ENCODE data around the gene MAP3K10. TPM values are rescaled to one million over a fixed set of nuclear protein-coding genes. Genes with fewer than 3 reads are reported as not detected.

The MAP3K10 gene
- total RNA-seq, 2 donors from 2014 or later, result 35.2 to 39.3 TPM

DNA sequence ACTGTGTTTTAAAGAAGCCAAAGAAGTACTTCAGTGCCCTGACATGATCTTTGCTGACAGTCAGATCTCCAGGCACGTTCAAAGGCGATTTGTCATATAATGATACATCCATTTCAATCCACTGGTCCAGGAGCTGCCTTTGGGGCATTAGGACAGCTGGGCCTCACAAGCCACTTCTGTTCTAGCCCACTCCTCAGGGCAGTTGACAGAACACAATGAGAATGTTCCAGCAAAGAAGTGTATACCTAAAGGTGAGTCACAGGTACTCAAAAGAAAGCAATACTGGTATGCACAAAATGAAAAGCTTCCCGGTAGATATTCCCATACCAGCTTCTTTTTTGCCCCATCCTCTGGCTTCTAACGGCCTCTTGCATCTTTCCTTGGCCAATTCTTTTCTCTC is 12.5 kb upstream of the MAP3K10 start:
- Histone ChIP-seq H3K9me3 (ENCODE audit: control insufficient read depth, low read length) (no peaks in the 10 kb centered on the region), H3K36me3 (ENCODE audit: control insufficient read depth, insufficient read depth, low read length) (no peaks in the 10 kb centered on the region), H3K4me1 (ENCODE audit: control insufficient read depth, insufficient read depth, low read length) (no peaks in the 10 kb centered on the region), H3K9ac (ENCODE audit: extremely low read depth, low read length, poor library complexity, severe bottlenecking) (no peak overlapping the region), H3K27ac (ENCODE audit: low read depth, low read length) (no peak overlapping the region), H3K27me3 (ENCODE audit: control insufficient read depth, insufficient read depth, low read length, poor library complexity, severe bottlenecking) (no peaks in the 10 kb centered on the region), H3K4me3 (ENCODE audit: low read length) (no peak overlapping the region)
- Mint-ChIP-seq H3K4me1 (no peaks in the 10 kb centered on the region), H3K9me3 (peaks cover 6% of the 10 kb centered on the region), H3K4me3 (no peak overlapping the region), H3K27ac (no peak overlapping the region), H3K36me3 (ENCODE audit: low read depth) (no peaks in the 10 kb centered on the region), H3K27me3 (ENCODE audit: insufficient read depth) (no peaks in the 10 kb centered on the region)
- WGBS, 2 experiments (ENCODE audit: insufficient coverage in 1 of 2, insufficient read length in 1 of 2), result 83 to 90% methylated on average over 4 of the region's 4 CpGs
- DNase-seq, result no peak
- TF ChIP-seq, protein P1, sequence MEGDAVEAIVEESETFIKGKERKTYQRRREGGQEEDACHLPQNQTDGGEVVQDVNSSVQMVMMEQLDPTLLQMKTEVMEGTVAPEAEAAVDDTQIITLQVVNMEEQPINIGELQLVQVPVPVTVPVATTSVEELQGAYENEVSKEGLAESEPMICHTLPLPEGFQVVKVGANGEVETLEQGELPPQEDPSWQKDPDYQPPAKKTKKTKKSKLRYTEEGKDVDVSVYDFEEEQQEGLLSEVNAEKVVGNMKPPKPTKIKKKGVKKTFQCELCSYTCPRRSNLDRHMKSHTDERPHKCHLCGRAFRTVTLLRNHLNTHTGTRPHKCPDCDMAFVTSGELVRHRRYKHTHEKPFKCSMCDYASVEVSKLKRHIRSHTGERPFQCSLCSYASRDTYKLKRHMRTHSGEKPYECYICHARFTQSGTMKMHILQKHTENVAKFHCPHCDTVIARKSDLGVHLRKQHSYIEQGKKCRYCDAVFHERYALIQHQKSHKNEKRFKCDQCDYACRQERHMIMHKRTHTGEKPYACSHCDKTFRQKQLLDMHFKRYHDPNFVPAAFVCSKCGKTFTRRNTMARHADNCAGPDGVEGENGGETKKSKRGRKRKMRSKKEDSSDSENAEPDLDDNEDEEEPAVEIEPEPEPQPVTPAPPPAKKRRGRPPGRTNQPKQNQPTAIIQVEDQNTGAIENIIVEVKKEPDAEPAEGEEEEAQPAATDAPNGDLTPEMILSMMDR (conservative IDR thresholded peaks at IDR 0.05), result no peak

DNA sequence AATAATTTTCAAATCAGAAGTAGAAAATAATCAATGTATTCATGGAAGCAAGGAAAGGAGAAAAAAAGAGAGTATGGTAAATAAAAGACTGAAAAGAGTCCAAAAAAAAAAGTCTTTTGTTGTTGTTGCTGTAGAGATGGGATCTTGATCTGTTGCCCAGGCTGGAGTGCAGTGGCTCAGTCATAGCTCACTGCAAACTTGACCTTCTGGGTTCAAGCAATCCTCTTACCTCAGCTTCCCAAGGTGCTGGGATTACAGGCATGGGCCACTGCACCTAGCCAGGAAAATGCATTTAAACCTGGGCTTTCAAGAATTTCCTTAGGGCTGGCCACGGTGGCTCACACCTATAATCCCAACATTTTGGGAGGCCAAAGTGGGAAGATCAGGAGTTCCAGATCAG is 7.0 kb upstream of the MAP3K10 start:
- no peak overlapping the region for H3K9ac ChIP-seq (ENCODE audit: extremely low read depth, low read length, poor library complexity, severe bottlenecking)
- no peak for DNase-seq
- H3K4me3 ChIP-seq (ENCODE audit: low read length), result no peak overlapping the region
- H3K36me3 Mint-ChIP-seq (ENCODE audit: low read depth), result no peaks in the 10 kb centered on the region
- H3K4me3 Mint-ChIP-seq, result no peak overlapping the region
- H3K4me1 Mint-ChIP-seq, result no peaks in the 10 kb centered on the region
- no peaks in the 10 kb centered on the region for H3K9me3 Mint-ChIP-seq
- no peaks in the 10 kb centered on the region for H3K9me3 ChIP-seq (ENCODE audit: control insufficient read depth, low read length)
- no peaks in the 10 kb centered on the region for H3K27me3 ChIP-seq (ENCODE audit: control insufficient read depth, insufficient read depth, low read length, poor library complexity, severe bottlenecking)
- H3K27me3 Mint-ChIP-seq (ENCODE audit: insufficient read depth), result no peaks in the 10 kb centered on the region
- no peak overlapping the region for H3K27ac Mint-ChIP-seq
- H3K27ac ChIP-seq (ENCODE audit: low read depth, low read length), result no peak overlapping the region
- no peaks in the 10 kb centered on the region for H3K4me1 ChIP-seq (ENCODE audit: control insufficient read depth, insufficient read depth, low read length)
- 88 to 100% methylated on average over 1 of the region's 1 CpG for WGBS, 2 experiments (ENCODE audit: insufficient coverage in 1 of 2, insufficient read length in 1 of 2)
- H3K36me3 ChIP-seq (ENCODE audit: control insufficient read depth, insufficient read depth, low read length), result no peaks in the 10 kb centered on the region
- TF ChIP-seq, protein P1 (conservative IDR thresholded peaks at IDR 0.05), result no peak

DNA sequence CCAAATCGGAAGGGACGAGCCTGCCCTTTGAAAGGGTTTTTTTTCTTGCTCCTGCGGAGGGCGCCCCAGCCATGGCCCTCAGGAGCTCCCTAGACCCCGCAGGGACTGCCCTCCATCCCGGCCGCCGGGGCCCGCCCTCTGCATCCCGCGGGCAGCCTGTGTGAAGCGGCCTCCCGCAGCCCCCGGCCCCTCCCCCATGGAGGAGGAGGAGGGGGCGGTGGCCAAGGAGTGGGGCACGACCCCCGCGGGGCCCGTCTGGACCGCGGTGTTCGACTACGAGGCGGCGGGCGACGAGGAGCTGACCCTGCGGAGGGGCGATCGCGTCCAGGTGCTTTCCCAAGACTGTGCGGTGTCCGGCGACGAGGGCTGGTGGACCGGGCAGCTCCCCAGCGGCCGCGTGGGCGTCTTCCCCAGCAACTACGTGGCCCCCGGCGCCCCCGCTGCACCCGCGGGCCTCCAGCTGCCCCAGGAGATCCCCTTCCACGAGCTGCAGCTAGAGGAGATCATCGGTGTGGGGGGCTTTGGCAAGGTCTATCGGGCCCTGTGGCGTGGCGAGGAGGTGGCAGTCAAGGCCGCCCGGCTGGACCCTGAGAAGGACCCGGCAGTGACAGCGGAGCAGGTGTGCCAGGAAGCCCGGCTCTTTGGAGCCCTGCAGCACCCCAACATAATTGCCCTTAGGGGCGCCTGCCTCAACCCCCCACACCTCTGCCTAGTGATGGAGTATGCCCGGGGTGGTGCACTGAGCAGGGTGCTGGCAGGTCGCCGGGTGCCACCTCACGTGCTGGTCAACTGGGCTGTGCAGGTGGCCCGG is 815 bp downstream of the MAP3K10 start:
- no peaks in the 10 kb centered on the region for H3K4me1 ChIP-seq (ENCODE audit: control insufficient read depth, insufficient read depth, low read length)
- DNase-seq, result peak; percentile 91
- no peaks in the 10 kb centered on the region for H3K9me3 Mint-ChIP-seq
- H3K9ac ChIP-seq (ENCODE audit: extremely low read depth, low read length, poor library complexity, severe bottlenecking), result no peak overlapping the region
- no peak overlapping the region for H3K27ac Mint-ChIP-seq
- WGBS, 2 experiments (ENCODE audit: insufficient coverage in 1 of 2, insufficient read length in 1 of 2), result 25 to 49% methylated on average over 23 to 61 of the region's 62 CpGs
- H3K27me3 ChIP-seq (ENCODE audit: control insufficient read depth, insufficient read depth, low read length, poor library complexity, severe bottlenecking), result peaks cover 4% of the 10 kb centered on the region
- no peak overlapping the region for H3K27ac ChIP-seq (ENCODE audit: low read depth, low read length)
- H3K4me1 Mint-ChIP-seq, result no peaks in the 10 kb centered on the region
- no peaks in the 10 kb centered on the region for H3K36me3 Mint-ChIP-seq (ENCODE audit: low read depth)
- peaks cover 4% of the 10 kb centered on the region for H3K27me3 Mint-ChIP-seq (ENCODE audit: insufficient read depth)
- no peaks in the 10 kb centered on the region for H3K9me3 ChIP-seq (ENCODE audit: control insufficient read depth, low read length)
- peak overlapping the region; percentile 64 for H3K4me3 ChIP-seq (ENCODE audit: low read length)
- no peaks in the 10 kb centered on the region for H3K36me3 ChIP-seq (ENCODE audit: control insufficient read depth, insufficient read depth, low read length)
- TF ChIP-seq, protein P1 (conservative IDR thresholded peaks at IDR 0.05), result peak; percentile 54
- H3K4me3 Mint-ChIP-seq, result peak overlapping the region; percentile 75
